MV-4-11 (cell line): ENCODE measurements around the gene ZNF275.
"Not testable (repeated sequence)": the region's sequence is repeated elsewhere in the genome, so short reads cannot be mapped to it uniquely, and the experiment has no call there.

Experiments
- DNase-seq: peaks from one replicate; lab custom pipeline; 2025; lab: John Stamatoyannopoulos, UW

The ZNF275 gene

DNA sequence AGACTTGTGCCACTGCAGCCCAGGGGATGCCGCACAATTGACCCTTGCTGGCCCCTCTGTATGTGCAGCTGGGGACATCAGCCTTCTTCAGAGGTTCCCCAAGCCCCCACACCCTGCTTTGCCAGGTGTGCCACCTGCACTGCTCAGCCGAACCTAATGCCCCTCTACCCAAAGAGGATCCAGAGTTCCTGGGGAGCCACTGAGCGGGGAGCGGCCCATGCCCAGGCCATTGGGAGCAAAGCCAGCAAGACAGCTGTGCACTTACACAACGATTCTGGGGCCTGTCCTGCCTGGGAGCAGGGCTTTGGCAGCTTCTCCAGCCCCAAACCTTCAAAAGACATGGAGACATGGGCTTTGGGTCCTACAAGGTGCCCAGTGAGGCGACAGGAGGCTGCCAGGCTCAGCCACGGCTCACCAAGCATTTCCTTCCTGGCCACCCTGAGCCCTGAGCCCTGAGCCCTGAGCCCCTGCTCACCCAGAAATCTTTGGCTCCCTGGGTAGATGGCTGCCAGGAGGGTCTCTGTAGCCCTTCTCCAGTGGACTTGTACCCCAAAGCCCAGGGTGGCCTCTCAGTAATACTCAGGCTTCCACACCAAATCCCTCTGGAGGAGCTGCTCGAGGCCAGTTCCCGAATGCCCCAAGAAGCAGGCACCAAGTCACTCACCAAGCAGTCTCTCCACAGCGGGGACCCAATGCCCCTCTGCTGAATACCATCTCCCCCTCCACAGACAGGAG, 54.2 kb downstream of the ZNF275 start:
- no peak for DNase-seq

DNA sequence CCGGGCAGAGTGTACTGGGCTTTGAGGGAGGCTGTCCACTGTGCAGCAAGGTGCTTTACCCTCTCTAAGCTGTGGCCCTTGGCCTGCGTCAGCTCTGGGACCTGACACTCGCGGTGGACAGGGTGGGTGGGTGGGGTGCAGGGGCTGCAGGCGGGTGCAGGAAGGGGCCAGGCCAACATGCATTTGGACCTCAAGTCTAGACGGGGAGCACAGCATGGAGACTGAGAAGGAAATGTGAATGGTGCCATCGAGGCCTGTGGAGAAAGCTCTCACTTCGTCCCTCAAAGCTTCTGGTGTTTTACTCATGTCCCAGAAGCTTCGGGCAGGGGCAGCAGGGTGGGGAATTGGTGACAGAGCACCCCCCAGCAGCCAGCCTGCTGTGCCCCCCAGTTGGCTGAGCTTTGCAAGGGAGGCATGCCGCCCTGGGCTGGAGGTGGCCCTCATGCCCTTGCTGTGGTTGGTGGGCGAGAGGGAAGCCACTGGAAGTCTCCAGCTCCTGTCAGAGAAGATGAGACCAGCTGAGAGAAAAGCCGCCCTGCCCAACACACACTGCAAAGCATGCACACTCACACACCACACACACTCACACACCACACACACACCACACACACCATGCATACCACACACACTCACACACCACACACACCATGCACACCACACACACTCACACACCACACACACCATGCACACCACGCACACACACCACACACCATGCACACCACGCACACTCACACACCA, 54.9 kb downstream of the ZNF275 start:
- DNase-seq = no peak

DNA sequence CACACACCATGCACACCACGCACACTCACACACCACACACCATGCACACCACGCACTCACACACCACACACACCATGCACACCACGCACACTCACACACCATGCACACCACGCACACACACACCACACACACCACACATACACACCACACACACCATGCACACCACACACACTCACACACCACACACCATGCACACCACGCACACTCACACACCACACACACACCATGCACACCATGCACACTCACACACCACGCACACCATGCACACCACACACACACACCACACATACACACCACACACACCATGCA, 55.5 kb downstream of the ZNF275 start:
- DNase-seq = not testable (repeated sequence)

DNA sequence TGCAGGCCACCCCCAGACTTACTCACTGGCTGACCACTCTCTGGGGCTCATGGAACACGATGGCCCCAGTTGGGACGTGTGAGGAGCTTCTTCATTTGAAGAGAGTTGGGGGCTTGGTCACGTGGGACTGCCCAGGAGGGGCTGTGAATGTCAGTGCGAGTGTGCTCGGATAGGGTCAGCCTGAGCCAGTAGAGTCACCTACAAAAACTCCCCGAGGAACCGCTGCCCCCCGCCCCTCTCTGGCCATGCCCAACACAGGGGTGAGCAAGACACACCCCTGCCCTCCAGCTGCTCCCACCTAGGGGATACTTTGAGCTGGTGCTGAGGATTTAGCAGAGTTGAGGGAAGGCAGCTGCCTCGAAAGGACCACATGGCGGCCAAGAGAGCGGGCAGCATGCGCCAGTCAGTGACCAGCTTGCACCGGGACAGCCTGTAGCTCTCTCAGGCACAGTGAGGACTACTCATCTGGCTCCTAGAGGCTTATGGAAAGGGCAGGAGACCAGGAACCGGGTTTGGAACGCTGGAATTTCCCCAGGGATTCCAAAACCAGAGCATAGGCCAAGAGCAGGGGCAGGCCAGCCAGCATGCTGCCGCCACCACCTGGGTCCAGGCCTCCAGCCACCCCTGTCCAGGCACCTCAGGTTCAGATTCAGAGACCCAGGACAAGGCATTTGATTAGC, 58.8 kb downstream of the ZNF275 start:
- DNase-seq = no peak

DNA sequence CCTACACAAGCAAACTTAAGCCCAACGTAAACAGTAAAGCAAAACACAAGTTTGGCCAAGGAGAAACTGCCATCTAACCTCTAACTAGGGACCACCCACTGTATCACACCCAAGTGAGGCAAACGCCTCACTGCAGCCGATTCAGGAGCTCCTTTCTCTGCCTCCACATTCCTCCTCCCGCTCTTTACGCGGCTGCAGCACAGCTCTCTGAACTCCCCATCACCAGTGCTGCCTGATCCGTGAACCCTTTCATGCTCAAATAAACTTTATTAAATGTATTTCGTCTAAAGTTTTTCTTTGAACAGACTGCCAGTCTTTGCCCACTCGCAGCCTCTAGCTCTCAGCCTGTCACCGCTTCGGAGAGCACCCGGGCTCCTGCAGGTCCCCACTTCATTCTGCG, 60.7 kb downstream of the ZNF275 start:
- DNase-seq = no peak

DNA sequence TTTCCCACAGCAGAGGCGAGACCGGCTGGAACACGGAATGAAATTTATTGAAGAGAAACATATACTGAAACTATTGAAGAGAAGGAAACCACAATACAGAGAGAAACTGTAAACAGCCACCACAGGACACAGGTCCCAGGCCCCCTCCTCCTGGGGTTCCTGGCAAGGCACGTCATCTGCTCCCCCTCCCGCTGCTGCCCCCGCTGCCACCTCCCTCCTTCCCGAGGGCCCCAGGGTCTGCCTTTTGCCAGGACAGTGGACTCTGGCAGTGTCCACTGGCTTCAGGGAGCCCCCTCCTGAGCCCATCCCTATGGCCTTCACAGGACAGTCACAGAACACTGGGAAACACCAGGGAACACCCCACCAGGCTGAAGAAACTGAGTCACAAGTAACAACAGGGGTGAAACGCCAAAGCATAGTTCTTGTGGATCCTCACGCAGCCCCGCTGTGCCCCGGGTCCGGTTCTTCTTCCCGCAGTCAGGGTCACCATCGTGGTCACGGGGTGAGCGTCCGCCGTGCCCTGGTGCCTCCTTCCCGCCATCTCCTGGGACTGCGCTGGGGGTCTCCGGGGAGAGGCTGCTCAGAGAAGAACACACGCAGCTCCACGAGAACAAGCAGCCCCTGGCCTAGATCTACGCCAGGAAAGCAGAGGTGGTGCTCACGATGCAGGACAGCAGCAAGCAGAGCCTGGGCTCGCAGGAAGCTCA, 61.8 kb downstream of the ZNF275 start:
- DNase-seq = no peak

DNA sequence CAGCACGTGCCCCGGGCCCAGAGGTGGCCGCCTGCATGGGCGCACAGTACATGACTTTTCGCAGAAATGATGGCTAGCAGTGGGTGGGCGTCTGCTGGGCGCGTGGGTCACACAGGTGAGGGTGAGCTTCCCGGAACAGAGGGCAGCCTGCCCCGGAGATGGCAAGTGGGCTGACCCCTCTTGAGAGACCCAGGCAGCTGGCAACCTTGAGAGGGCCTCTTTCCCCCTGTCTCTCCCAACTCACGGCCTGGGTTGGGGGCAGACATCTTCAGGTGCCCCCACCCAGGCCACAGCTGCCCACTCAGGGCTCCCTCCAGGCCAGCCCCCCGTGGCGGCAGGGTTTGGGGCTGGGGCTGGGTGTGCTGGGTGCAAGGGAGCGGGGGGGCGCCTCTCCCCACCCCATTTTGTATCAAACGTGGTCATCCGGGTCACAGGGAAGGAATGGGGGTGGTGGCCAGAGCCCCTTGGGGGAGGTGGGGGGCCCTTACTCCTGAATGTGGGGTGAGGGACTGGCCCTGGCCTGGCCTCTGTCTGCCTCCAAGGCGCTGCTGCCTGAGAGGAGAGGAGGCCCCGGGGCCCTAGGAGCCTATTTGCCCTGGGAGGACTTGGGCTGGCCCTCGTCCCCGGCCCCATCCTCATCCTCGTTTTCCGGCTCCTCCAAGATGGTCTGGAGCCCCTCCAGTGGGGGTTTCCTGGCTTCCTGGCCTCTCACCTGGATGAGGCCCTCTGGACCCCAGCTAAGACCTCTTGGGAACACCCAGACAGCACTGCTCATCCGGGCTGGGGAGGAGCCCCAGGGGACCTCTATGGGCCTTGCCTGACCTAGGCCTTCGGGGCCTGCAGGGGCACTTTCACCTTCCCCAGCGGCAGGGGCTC, 62.6 kb downstream of the ZNF275 start:
- no peak for DNase-seq

DNA sequence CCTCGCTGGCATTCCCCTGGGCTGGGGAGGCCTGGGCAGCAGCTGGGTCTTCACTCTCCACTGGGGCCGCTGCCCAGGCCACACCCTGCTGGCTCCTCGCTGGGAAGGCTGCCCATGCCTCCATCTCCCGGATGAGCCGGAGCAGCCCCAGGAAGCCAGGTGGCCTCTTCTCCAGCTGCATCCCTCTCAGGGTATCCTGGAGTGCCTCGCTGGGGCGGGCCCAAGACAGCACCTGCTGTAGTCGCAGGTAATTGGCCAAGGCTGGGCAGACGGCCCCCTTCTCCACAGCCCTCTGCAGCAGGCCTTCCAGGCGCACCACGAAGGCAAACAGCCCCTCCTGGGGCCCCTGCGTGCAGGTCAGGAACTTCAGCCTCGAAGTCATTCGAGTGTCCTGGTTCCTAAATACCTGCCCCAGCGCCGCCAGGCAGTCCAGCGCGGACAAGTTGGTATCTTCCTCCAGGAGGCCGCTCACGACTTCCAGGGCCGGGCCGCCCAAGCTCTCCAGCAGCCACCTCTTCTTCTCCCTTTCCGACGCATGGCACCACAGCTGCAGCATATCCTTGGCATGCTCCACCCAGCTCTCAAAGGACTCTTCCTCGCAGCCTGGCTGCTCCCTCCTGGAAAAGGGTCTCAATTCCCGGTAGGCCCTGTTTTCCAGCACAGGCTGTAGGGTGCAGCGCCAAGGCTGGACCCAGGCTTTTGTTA, 63.5 kb downstream of the ZNF275 start:
- DNase-seq = no peak

DNA sequence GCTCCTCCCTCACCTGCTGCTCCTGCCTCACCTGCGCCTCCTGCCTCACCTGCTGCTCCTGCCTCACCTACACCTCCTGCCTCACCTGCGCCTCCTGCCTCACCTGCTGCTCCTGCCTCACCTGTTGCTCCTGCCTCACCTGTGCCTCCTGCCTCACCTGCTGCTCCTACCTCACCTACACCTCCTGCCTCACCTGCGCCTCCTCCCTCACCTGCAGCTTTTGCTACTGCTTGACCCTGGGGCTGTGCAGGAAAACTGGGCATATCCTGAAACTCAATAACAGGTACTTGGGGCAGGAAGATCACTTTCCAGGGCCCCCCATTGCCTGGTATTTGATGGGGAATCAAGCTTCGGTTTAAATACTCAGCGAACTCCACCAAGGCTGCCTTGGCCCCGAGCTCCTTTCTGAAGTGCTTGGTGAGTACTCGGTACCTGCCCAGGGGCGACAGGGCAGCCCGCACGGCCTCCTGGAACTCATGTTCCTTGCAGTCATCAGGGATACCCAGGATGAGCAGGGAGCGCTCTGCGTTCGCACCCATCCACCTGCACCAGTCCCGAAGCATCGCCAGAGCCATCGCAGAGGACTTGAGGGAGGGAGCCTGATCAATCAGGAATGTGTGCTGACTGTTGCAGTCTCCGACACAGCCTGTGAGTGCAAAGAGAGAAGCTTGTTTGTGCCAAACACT, 64.5 kb downstream of the ZNF275 start:
- DNase-seq = no peak

DNA sequence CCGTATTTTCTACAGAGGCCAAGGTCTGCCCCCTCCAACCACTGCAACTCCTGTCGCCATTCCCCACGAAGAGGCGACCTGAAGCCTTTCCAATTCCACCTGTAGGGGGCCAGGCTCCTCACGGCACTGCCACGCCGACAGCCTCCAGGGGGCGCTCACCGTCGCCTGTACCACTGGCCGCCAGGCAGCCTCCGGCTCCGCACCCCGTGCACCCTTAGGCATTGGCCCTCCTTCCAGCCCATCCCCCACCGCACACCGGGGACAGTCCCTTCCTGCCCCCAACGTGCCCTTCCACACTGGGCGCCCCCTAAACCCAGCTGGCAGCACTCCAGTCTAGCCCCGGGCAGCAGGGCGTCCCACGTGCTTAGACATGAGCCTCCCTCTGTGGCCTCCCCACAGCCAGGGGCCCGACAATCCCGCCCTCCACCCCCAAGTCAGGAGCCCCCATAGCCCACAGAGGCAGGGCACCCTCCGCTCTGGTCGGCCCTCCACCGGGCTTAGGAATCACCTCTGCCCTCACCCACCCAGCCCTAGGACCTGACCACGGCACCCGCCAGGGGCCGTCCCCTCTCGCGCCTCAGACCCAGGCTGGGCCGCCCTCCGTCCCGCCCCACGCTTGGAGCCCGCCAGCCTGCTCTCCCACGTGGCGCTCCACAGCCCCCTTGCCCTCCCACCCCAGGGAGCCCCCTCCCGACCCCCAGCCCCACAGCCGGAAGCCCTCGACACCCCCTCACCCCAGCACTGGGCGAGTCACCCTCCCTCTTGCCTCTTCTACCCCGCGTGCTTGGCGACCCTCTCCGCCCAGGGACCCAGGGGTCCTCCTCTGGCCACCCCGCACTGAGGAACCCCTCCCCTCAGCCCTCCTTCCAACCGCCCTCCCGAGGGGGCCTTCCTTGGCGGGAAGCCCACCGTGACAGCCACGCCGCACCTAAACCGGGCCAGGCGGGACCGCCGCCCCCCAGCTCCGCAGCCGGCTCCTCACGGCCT, 66.5 kb downstream of the ZNF275 start:
- no peak for DNase-seq

DNA sequence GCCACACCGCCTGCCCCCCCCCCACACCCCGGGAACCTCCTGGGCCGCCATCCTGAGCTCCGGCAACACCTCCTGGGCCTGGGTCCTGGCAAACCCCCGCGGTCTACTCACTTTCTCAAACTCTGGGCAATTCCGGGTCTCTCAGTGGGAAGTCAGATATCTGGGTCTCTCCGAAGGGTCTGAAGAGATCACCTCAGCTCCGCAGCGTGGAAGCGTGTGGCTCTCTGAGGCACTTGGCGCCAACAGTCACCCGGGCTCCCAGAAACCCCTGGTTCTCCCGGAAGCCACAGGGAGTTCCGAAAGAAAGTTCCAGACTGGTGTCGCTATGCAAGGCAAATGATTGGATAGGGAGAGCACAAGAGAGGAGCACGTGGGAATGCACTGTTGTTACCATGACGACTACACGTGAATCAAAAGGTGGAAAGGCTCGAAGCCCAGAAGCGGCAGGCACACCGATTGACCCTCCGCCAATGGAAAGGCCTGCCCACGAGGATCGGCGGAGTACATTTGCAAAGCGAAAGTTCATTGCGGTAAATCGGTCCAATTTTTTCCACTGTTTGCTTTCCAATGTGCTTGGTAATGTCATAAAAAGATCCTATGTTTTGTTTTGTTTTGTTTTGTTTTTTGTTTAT, 67.3 kb downstream of the ZNF275 start, which contains the start of gene PNMA6E:
Gene PNMA6E (minus strand): TSS at position 218 of the 632 bp plus-strand sequence. CDS start 2,501 bp downstream, outside the sequence.
- no peak for DNase-seq
